Measurements from ENCODE around the gene NAP1L5. TPM values are rescaled to one million over a fixed set of nuclear protein-coding genes. Genes with fewer than 3 reads are reported as not detected.

The NAP1L5 gene
- total and polyA plus RNA-seq, 8 donors = 3.2 to 12.5 (median 11.8) TPM

GRCh38 chr4:88705805-88706492, 8.3 kb upstream of the NAP1L5 start:
- Histone ChIP-seq H3K9me3 (no peaks in the 10 kb centered on the region), H3K36me3 (peaks cover 0 to 61% of the 10 kb centered on the region in 2 donors), H3K27me3 (no peaks in the 10 kb centered on the region), H3K4me3 (no peak overlapping the region), H3K27ac (no peak overlapping the region), H3K4me1 (no peaks in the 10 kb centered on the region)
- DNase-seq (no peak), ATAC-seq (no peak)
- intact Hi-C loops (cut with DNase I) = loop anchor here in 1 of 2 donors (10.0 kb wide), 1 partner anchor 319 kb away; no protein-coding TSS in a partner anchor
- no peak for TF ChIP-seq CTCF (IDR thresholded peaks at IDR 0.05)

- DNase-seq (no peak), ATAC-seq (no peak)
- Histone ChIP-seq H3K27ac (no peak overlapping the region), H3K36me3 (peaks cover 0 to 54% of the 10 kb centered on the region in 2 donors), H3K4me1 (no peaks in the 10 kb centered on the region), H3K9me3 (no peaks in the 10 kb centered on the region), H3K4me3 (no peak overlapping the region), H3K27me3 (no peaks in the 10 kb centered on the region)
- no peak for TF ChIP-seq CTCF (IDR thresholded peaks at IDR 0.05)
- intact Hi-C loops (cut with DNase I) = loop anchor here in 1 of 2 donors (10.0 kb wide), 1 partner anchor 320 kb away; no protein-coding TSS in a partner anchor
These were observed 7.6 kb upstream of the NAP1L5 start for GRCh38 chr4:88705223-88705622.

- DNase-seq = no peak
- TF ChIP-seq CTCF (IDR thresholded peaks at IDR 0.05) = no peak
- Histone ChIP-seq H3K36me3 (peaks cover 0 to 50% of the 10 kb centered on the region in 2 donors), H3K27me3 (no peaks in the 10 kb centered on the region), H3K9me3 (no peaks in the 10 kb centered on the region), H3K4me3 (no peak overlapping the region), H3K4me1 (no peaks in the 10 kb centered on the region), H3K27ac (no peak overlapping the region)
- ATAC-seq = no peak
- intact Hi-C loops (cut with DNase I) = loop anchor here in 1 of 2 donors (10.0 kb wide), 1 partner anchor 322 kb away; no protein-coding TSS in a partner anchor
These were observed 5.2 kb upstream of the NAP1L5 start for GRCh38 chr4:88702782-88703181.

- Histone ChIP-seq H3K27ac (no peak overlapping the region), H3K36me3 (peaks cover 0 to 32% of the 10 kb centered on the region in 2 donors), H3K4me1 (no peaks in the 10 kb centered on the region), H3K27me3 (no peaks in the 10 kb centered on the region), H3K4me3 (no peak overlapping the region), H3K9me3 (no peaks in the 10 kb centered on the region)
- TF ChIP-seq CTCF (IDR thresholded peaks at IDR 0.05) = no peak
- intact Hi-C loops (cut with DNase I) = no loop called here
- no peak for ATAC-seq
- no peak for DNase-seq
These were observed 890 bp upstream of the NAP1L5 start for GRCh38 chr4:88698519-88698918.

GRCh38 chr4:88697141-88697540, 488 bp downstream of the NAP1L5 start:
- no peak for TF ChIP-seq CTCF (IDR thresholded peaks at IDR 0.05)
- Histone ChIP-seq H3K4me1 (no peaks in the 10 kb centered on the region), H3K36me3 (peaks cover 0 to 25% of the 10 kb centered on the region in 2 donors), H3K27ac (peak overlapping the region; percentile 43 to 58), H3K9me3 (no peaks in the 10 kb centered on the region), H3K27me3 (no peaks in the 10 kb centered on the region), H3K4me3 (peak overlapping the region; percentile 38 to 54)
- intact Hi-C loops (cut with DNase I) = no loop called here
- DNase-seq (peak in 1 of 4 donors; percentile 57), ATAC-seq (peak; percentile 58)

Measured in left lung (tissue), 10 donors.